Measurements from ENCODE around the gene UBLCP1.
"Not testable (repeated sequence)": the region's sequence is repeated elsewhere in the genome, so short reads cannot be mapped to it uniquely, and the experiment has no call there.

Gene UBLCP1

GRCh38 chr5:159262859-159263568 is at the start of gene UBLCP1:
Gene UBLCP1 (plus strand): TSS chr5:159263290. CDS start chr5:159268916, 5,626 bp downstream.
- Mint-ChIP-seq H3K27me3 (no peaks in the 10 kb centered on the region), H3K4me1 (peaks cover 13% of the 10 kb centered on the region), H3K36me3 (peaks cover 17% of the 10 kb centered on the region), H3K9me3 (peaks cover 3% of the 10 kb centered on the region), H3K4me3 (peak within 1 kb of the TSS; percentile 88), H3K27ac (peak within 1 kb of the TSS; percentile 97)
- peak; percentile 77 for DNase-seq (ENCODE audit: low spot score in 2 of 2)
- ATAC-seq (ENCODE audit: low read depth): peak; percentile 85

- DNase-seq (ENCODE audit: low spot score in 2 of 2) (no peak), ATAC-seq (ENCODE audit: low read depth) (no peak)
- Mint-ChIP-seq H3K9me3 (no peaks in the 10 kb centered on the region), H3K27me3 (peaks cover 2% of the 10 kb centered on the region), H3K27ac (no peak overlapping the region), H3K36me3 (no peaks in the 10 kb centered on the region), H3K4me1 (peaks cover 7% of the 10 kb centered on the region), H3K4me3 (no peak overlapping the region)
Observed at GRCh38 chr5:159214486-159215271, 48.4 kb upstream of the UBLCP1 start.

GRCh38 chr5:159215886-159216285 is 47.2 kb upstream of the UBLCP1 start:
- peaks cover 2% of the 10 kb centered on the region for H3K27me3 Mint-ChIP-seq
- H3K4me1 Mint-ChIP-seq: peaks cover 2% of the 10 kb centered on the region
- no peak overlapping the region for H3K27ac Mint-ChIP-seq
- ATAC-seq (ENCODE audit: low read depth): no peak
- H3K4me3 Mint-ChIP-seq: no peak overlapping the region
- DNase-seq (ENCODE audit: low spot score in 2 of 2): no peak
- H3K36me3 Mint-ChIP-seq: no peaks in the 10 kb centered on the region
- H3K9me3 Mint-ChIP-seq: no peaks in the 10 kb centered on the region

- Mint-ChIP-seq H3K36me3 (no peaks in the 10 kb centered on the region), H3K4me1 (peaks cover 2% of the 10 kb centered on the region), H3K9me3 (no peaks in the 10 kb centered on the region), H3K27me3 (peaks cover 2% of the 10 kb centered on the region), H3K27ac (no peak overlapping the region), H3K4me3 (no peak overlapping the region)
- DNase-seq (ENCODE audit: low spot score in 2 of 2) (no peak), ATAC-seq (ENCODE audit: low read depth) (no peak)
Observed at GRCh38 chr5:159216454-159216853, 46.6 kb upstream of the UBLCP1 start.

- no peak for ATAC-seq (ENCODE audit: low read depth)
Observed at GRCh38 chr5:159217236-159217635, 45.9 kb upstream of the UBLCP1 start.

GRCh38 chr5:159218595-159219023 is 44.5 kb upstream of the UBLCP1 start:
- no peaks in the 10 kb centered on the region for H3K9me3 Mint-ChIP-seq
- H3K4me3 Mint-ChIP-seq: no peak overlapping the region
- no peak for ATAC-seq (ENCODE audit: low read depth)
- H3K36me3 Mint-ChIP-seq: peaks cover 1% of the 10 kb centered on the region
- no peak overlapping the region for H3K27ac Mint-ChIP-seq
- peaks cover 5% of the 10 kb centered on the region for H3K27me3 Mint-ChIP-seq
- no peak for DNase-seq (ENCODE audit: low spot score in 2 of 2)
- H3K4me1 Mint-ChIP-seq: no peaks in the 10 kb centered on the region

More at GRCh38 chr5:159217236-159217635, 45.9 kb upstream of the UBLCP1 start:
- Mint-ChIP-seq H3K36me3 (peaks cover 1% of the 10 kb centered on the region), H3K9me3 (no peaks in the 10 kb centered on the region), H3K4me1 (peaks cover 2% of the 10 kb centered on the region), H3K4me3 (no peak overlapping the region), H3K27ac (no peak overlapping the region), H3K27me3 (peaks cover 5% of the 10 kb centered on the region)
- DNase-seq (ENCODE audit: low spot score in 2 of 2): no peak

GRCh38 chr5:159220206-159220605 is 42.9 kb upstream of the UBLCP1 start:
- Mint-ChIP-seq H3K4me3 (no peak overlapping the region), H3K27me3 (peaks cover 5% of the 10 kb centered on the region), H3K36me3 (peaks cover 1% of the 10 kb centered on the region), H3K4me1 (no peaks in the 10 kb centered on the region), H3K9me3 (no peaks in the 10 kb centered on the region), H3K27ac (no peak overlapping the region)
- ATAC-seq (ENCODE audit: low read depth) (no peak), DNase-seq (ENCODE audit: low spot score in 2 of 2) (no peak)

GRCh38 chr5:159223469-159223868 is 39.6 kb upstream of the UBLCP1 start:
- Mint-ChIP-seq H3K4me3 (no peak overlapping the region), H3K36me3 (peaks cover 1% of the 10 kb centered on the region), H3K9me3 (no peaks in the 10 kb centered on the region), H3K27ac (no peak overlapping the region), H3K4me1 (no peaks in the 10 kb centered on the region), H3K27me3 (peaks cover 3% of the 10 kb centered on the region)
- ATAC-seq (ENCODE audit: low read depth) (no peak), DNase-seq (ENCODE audit: low spot score in 2 of 2) (no peak)

GRCh38 chr5:159224471-159224870 is 38.6 kb upstream of the UBLCP1 start:
- peaks cover 1% of the 10 kb centered on the region for H3K36me3 Mint-ChIP-seq
- H3K4me1 Mint-ChIP-seq: no peaks in the 10 kb centered on the region
- ATAC-seq (ENCODE audit: low read depth) (no peak), DNase-seq (ENCODE audit: low spot score in 2 of 2) (no peak)
- no peak overlapping the region for H3K27ac Mint-ChIP-seq
- H3K27me3 Mint-ChIP-seq: peaks cover 3% of the 10 kb centered on the region
- H3K9me3 Mint-ChIP-seq: no peaks in the 10 kb centered on the region
- H3K4me3 Mint-ChIP-seq: no peak overlapping the region

- Mint-ChIP-seq H3K27me3 (peaks cover 3% of the 10 kb centered on the region), H3K36me3 (peaks cover 1% of the 10 kb centered on the region), H3K9me3 (no peaks in the 10 kb centered on the region), H3K27ac (no peak overlapping the region), H3K4me1 (no peaks in the 10 kb centered on the region), H3K4me3 (no peak overlapping the region)
- no peak for DNase-seq (ENCODE audit: low spot score in 2 of 2)
- no peak for ATAC-seq (ENCODE audit: low read depth)
Observed at GRCh38 chr5:159226451-159226850, 36.6 kb upstream of the UBLCP1 start.

- Mint-ChIP-seq H3K9me3 (no peaks in the 10 kb centered on the region), H3K4me1 (no peaks in the 10 kb centered on the region), H3K36me3 (no peaks in the 10 kb centered on the region), H3K27ac (no peak overlapping the region), H3K27me3 (no peaks in the 10 kb centered on the region), H3K4me3 (no peak overlapping the region)
- DNase-seq (ENCODE audit: low spot score in 2 of 2) (no peak), ATAC-seq (ENCODE audit: low read depth) (no peak)
Observed at GRCh38 chr5:159227452-159227851, 35.6 kb upstream of the UBLCP1 start.

- not testable (repeated sequence) for DNase-seq (ENCODE audit: low spot score in 2 of 2); H3K27ac Mint-ChIP-seq; H3K4me1 Mint-ChIP-seq
Observed at GRCh38 chr5:159228097-159228496, 35.0 kb upstream of the UBLCP1 start.

GRCh38 chr5:159230657-159231056 is 32.4 kb upstream of the UBLCP1 start:
- H3K27me3 Mint-ChIP-seq: no peaks in the 10 kb centered on the region
- no peak overlapping the region for H3K27ac Mint-ChIP-seq
- DNase-seq (ENCODE audit: low spot score in 2 of 2) (no peak), ATAC-seq (ENCODE audit: low read depth) (no peak)
- no peaks in the 10 kb centered on the region for H3K4me1 Mint-ChIP-seq
- no peaks in the 10 kb centered on the region for H3K36me3 Mint-ChIP-seq
- H3K9me3 Mint-ChIP-seq: no peaks in the 10 kb centered on the region
- H3K4me3 Mint-ChIP-seq: no peak overlapping the region

More at GRCh38 chr5:159228097-159228496, 35.0 kb upstream of the UBLCP1 start:
- H3K4me3 Mint-ChIP-seq; H3K36me3 Mint-ChIP-seq; H3K9me3 Mint-ChIP-seq; H3K27me3 Mint-ChIP-seq; ATAC-seq (ENCODE audit: low read depth): not testable (repeated sequence)

- no peaks in the 10 kb centered on the region for H3K4me1 Mint-ChIP-seq
- H3K27ac Mint-ChIP-seq: no peak overlapping the region
- ATAC-seq (ENCODE audit: low read depth) (no peak), DNase-seq (ENCODE audit: low spot score in 2 of 2) (no peak)
- H3K9me3 Mint-ChIP-seq: no peaks in the 10 kb centered on the region
- H3K4me3 Mint-ChIP-seq: no peak overlapping the region
- no peaks in the 10 kb centered on the region for H3K27me3 Mint-ChIP-seq
- H3K36me3 Mint-ChIP-seq: no peaks in the 10 kb centered on the region
Observed at GRCh38 chr5:159231167-159231566, 31.9 kb upstream of the UBLCP1 start.

All from memory B cell (primary cell).